ENCODE data around the gene TRPM8.
A peak's percentile ranks its signal among the peaks of the same experiment; 100 is the strongest.
"Not testable (repeated sequence)": the region's sequence is repeated elsewhere in the genome, so short reads cannot be mapped to it uniquely, and the experiment has no call there.

TRPM8 gene

GRCh38 chr2:233917116-233917515 lies at the start of gene TRPM8:
TSS of gene TRPM8 (plus strand) at chr2:233917373. CDS start at chr2:233926538, 9,165 bp downstream.
- no peak for DNase-seq

GRCh38 chr2:233867993-233868532 lies 49.1 kb upstream of the TRPM8 start, which contains the start of gene MSL3B:
TSS of gene MSL3B (minus strand) at chr2:233868386.
- no peak for DNase-seq

DNA sequence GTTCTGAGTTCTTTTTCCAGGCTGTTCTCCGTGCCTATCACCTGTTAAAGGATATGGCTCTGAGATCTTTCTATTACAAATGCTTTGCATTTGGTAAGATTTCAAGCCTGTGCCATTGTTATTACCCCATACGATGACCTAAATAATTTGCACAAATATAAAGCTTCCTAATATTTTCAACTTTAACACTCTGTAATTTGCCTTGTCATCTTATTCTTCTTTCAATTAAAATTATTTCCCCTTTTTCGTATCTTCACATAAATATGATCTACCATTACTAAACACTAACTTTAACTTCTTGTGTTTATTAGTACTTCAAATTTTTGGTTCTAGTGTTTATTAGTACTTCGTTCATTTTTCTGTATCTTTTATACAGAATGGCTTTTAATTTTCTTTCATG lies 45.7 kb upstream of the TRPM8 start:
- no peak for DNase-seq

DNA sequence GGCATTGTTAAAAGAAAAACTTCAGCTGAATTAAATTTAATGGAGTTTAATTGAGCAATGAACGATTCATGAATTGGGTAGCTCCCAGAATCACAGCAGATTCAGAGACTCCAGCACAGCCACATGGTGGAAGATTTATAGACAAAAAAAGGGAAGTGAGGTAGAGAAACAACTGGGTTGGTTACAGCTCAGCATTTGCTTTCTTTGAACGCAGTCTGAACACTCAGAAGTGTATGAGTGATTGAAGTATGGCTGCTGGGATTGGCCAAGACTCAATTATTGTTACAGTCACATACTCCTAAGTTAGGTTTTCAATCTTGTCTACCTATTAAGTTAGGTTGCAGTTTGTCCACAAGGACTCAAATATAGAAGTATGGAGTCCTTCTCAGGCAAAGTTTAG lies 45.0 kb upstream of the TRPM8 start:
- not testable (repeated sequence) for DNase-seq

DNA sequence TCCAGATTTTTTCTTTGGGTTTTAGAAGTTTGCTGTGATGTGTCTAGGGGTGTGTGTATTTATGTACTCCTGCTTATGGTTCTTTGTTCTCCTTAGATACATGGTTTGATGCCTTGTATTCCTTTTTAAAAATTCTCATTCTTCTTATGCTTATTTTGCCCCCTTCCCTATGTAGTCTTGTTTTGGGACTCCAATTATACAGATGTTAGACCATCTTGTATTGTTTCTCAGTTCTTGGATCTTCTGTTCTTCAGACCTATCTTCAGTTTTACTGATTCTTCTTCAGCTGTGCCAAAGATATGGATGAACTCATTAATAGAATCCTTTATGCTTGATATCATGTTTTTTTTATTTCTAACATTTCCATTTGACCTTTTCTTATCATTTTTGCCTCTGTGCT lies 34.8 kb upstream of the TRPM8 start:
- DNase-seq: no peak

DNA sequence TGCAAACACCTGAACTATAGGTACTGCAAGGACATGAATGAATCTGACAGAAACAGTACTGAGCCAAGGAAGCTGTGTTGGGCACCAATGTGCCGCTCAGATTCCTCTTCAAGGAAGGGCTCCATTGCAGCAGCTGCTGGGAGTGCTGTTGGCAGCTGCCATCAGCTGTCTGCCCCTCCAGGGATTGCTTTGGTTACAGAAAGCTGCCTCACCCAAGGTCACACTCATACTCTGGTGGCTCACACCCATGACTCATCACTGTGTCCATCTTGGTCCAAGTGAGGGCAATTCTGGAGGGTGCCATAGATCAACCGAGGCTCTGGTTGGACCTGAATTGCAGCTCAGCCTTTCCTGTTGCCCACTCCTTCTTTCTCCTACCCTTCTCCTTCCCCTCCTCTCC lies 24.4 kb upstream of the TRPM8 start:
- DNase-seq: no peak

DNA sequence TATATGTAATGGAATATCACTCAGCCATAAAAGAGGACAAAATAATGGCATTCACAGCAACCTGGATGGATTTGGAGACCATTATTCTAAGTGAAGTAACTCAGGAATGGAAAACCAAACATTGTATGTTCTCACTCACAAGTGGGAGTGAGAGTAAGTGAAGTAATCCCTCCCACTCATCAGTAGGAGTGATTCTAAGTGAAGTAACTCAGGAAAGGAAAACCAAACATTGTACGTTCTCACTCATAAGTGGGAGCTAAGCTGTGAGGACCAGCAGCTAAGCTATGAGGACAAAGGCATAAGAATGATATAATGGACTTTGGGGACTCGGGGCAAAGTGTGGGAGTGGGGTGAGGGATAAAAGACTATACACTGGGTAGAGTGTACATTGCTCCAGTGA lies 20.9 kb upstream of the TRPM8 start:
- DNase-seq: not testable (repeated sequence)

DNA sequence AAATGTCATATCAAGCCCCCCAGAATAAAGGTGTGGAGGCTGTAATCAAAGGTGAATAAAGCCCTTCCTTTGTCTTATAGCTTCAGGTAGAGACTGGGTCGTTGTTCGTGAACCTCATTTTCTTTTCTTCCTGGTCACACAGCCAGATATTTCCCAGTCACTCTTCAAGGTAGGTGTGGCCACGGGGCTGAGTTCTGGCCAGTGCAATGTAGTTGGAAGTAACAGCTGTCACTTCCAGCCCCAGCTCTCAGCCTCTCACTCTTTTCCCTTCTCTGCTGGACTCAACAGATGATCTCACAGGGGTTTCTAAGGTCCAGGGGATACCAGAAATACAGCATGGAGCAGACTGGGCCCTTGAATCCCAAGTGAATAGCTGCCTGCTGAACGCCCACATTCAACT lies 15.8 kb upstream of the TRPM8 start:
- DNase-seq: no peak

GRCh38 chr2:233901884-233902283 lies 15.3 kb upstream of the TRPM8 start:
- peak; percentile 12 for DNase-seq

GRCh38 chr2:233905945-233906344 lies 11.2 kb upstream of the TRPM8 start:
- DNase-seq: no peak

DNA sequence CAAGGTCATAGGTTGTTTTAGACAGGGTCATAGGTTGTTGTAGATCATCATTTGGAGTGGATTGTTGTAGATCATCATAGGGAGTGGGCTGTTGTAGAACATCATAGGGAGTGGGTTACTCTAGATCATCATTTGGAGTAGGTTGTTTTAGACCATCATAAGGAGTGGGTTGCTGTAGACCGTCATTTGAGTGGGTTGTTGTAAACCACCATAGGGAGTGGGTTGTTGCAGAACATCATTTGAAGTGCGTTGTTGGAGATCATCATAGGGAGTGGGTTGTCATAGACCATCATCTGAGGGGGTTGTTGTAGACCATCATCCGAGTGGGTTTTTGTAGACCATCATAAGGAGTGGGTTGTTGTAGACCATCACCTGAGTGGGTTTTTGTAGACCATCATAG lies 9.5 kb upstream of the TRPM8 start:
- no peak for DNase-seq

- DNase-seq: no peak
Measured at GRCh38 chr2:233912691-233913423, 4.3 kb upstream of the TRPM8 start.

GRCh38 chr2:233915128-233915527 lies 2.0 kb upstream of the TRPM8 start:
- DNase-seq: no peak

GRCh38 chr2:233919319-233919718 lies 2.1 kb downstream of the TRPM8 start:
- DNase-seq: no peak

- DNase-seq: no peak
Measured at GRCh38 chr2:233919938-233920337, 2.8 kb downstream of the TRPM8 start.

DNA sequence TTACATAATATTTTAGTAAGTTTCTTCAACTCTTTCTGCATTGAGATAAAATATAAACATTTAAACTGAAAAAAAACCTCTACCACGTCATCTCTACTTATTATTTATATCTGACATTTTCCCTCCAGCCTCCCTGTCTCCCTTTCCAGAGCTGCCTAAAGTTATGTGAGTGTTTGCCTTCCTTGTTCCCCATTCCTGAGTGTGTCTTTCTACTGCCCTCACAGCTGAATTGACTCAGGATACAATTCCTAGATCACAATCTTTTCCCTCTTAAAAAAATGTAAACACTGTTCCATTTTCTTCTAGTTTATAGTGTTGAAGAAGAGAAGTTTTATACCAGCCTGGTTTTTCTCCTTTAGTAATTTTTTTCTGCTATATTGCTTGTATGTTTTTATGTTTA lies 5.3 kb downstream of the TRPM8 start:
- no peak for DNase-seq

GRCh38 chr2:233925402-233925801 lies 8.2 kb downstream of the TRPM8 start:
- no peak for DNase-seq

- DNase-seq: no peak
Measured at GRCh38 chr2:233926806-233927205, 9.6 kb downstream of the TRPM8 start.

- DNase-seq: no peak
Measured at GRCh38 chr2:233928594-233929351, 11.6 kb downstream of the TRPM8 start.

DNA sequence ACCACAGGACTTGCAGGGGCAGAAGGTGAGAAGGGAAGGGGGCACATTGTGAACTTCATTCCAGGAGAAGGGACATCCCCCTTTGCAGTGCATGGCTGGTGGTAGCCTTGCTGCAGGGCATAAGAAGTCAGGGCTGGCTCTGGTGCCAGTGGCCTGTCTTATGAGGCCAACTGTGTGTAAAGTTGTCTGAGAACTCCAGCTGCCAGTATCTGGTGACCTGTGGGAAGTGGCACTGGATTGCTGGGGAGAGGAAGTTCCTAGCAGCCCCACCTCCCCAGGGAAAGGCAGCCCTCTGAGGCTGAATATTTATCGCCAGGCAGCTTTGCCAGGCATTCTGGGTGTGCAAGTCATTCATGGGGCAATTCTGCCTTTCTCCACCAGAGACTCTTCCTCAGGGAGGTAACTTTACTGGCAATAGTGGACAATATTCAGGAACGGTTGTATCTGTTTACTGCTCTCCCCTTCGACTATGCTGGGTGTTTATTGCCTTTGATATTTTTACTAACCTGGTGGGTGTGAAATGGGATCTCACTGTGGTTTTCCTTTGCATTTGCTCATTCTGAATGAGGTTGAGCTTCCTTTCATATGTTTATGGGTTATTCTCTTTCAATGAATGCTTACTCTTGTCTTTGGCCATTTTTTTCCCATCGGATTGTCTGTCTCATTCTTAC lies 12.3 kb downstream of the TRPM8 start:
- DNase-seq: no peak

DNA sequence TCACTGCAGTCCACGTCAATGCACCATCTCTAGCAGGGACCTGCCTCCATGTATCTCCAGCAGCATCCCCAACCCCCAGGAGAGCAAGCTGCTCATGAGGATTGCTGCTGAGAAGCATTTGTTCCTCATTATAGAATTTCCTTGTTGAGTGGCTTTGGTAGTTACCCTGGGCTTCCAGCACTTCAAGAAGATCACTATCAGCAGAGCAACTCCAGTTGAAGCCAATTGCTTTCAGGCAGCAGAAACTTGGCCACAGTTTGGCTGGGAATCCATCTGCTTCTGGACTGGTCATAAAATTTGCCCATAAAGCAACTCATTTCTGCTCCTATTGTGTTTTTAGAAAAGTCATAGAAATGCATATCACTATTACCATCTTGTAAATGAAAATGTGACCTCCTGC lies 17.4 kb downstream of the TRPM8 start:
- DNase-seq: no peak

DNA sequence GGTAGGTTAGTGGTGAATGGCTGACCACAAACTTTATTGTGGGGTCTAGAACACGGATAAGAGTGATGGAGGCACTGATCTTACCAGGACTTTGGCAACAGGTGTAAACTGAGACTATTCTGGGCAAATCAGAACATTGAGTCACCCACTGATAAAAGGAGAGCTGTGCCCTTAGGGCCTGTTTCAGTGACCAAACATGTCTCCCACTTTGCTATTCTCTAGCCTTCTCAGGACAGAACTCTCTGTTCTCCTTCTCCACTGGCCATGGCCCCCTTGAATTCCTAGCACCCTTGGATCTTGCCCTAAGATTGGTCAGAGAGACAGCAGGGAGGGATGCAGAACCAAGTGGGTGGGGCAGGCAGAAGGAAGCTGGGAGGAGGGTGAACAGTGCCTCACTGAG lies 18.3 kb downstream of the TRPM8 start:
- no peak for DNase-seq

DNA sequence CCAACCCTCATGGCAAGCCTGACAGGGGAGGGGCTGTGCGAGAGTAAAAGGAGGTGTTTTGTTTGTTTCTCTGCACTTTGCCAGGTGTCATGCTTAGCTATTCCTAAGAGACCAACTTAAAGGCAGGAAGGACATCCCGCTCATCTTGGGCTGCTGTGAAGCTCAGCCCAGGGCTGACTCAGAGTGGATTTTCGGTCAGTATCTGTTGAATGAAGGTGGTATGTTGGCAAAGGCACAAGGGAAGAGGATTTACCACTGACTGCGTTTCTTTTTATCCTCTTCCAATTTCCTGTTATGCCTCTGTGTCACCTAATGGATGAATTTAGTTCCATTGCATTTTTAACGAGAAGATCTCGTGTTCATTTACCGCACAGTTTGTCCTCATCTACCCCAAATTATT lies 18.9 kb downstream of the TRPM8 start:
- DNase-seq: no peak

Measured in NCI-H1436 treated with DMSO at 0.1 percent for 48 hours (cell line).